ENCODE results near the gene CCDC185. TPM values are rescaled to one million over a fixed set of nuclear protein-coding genes. Genes with fewer than 3 reads are reported as not detected.

The CCDC185 gene
- total RNA-seq, 1 donor from 2014 or later, result not detected

- Mint-ChIP-seq H3K4me3 (no peak overlapping the region), H3K36me3 (ENCODE audit: low read depth) (no peaks in the 10 kb centered on the region), H3K9me3 (no peaks in the 10 kb centered on the region), H3K4me1 (no peaks in the 10 kb centered on the region), H3K27ac (no peak overlapping the region), H3K27me3 (peaks cover 11% of the 10 kb centered on the region)
- intact Hi-C loops (cut with micrococcal nuclease), result no loop called here
- TF ChIP-seq, protein P1, sequence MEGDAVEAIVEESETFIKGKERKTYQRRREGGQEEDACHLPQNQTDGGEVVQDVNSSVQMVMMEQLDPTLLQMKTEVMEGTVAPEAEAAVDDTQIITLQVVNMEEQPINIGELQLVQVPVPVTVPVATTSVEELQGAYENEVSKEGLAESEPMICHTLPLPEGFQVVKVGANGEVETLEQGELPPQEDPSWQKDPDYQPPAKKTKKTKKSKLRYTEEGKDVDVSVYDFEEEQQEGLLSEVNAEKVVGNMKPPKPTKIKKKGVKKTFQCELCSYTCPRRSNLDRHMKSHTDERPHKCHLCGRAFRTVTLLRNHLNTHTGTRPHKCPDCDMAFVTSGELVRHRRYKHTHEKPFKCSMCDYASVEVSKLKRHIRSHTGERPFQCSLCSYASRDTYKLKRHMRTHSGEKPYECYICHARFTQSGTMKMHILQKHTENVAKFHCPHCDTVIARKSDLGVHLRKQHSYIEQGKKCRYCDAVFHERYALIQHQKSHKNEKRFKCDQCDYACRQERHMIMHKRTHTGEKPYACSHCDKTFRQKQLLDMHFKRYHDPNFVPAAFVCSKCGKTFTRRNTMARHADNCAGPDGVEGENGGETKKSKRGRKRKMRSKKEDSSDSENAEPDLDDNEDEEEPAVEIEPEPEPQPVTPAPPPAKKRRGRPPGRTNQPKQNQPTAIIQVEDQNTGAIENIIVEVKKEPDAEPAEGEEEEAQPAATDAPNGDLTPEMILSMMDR (IDR thresholded peaks at IDR 0.05), result no peak
- DNase-seq, result no peak
- no peak for ATAC-seq (ENCODE audit: low read depth)
- POLR2A ChIA-PET, result no interaction called here
- CTCF ChIA-PET, result no interaction called here
Measured at GRCh38 chr1:223353939-223354338, 39.3 kb upstream of the CCDC185 start.

GRCh38 chr1:223355699-223356098, 37.5 kb upstream of the CCDC185 start:
- no peak overlapping the region for H3K27ac Mint-ChIP-seq
- H3K9me3 Mint-ChIP-seq, result no peaks in the 10 kb centered on the region
- H3K4me1 Mint-ChIP-seq, result no peaks in the 10 kb centered on the region
- ChIA-PET CTCF (no interaction called here), POLR2A (no interaction called here)
- intact Hi-C loops (cut with micrococcal nuclease), result no loop called here
- H3K27me3 Mint-ChIP-seq, result peaks cover 26% of the 10 kb centered on the region
- no peak for DNase-seq
- no peak for ATAC-seq (ENCODE audit: low read depth)
- H3K36me3 Mint-ChIP-seq (ENCODE audit: low read depth), result no peaks in the 10 kb centered on the region
- no peak overlapping the region for H3K4me3 Mint-ChIP-seq
- TF ChIP-seq, protein P1 (IDR thresholded peaks at IDR 0.05), result no peak

- no peaks in the 10 kb centered on the region for H3K36me3 Mint-ChIP-seq (ENCODE audit: low read depth)
- intact Hi-C loops (cut with micrococcal nuclease), result no loop called here
- H3K27ac Mint-ChIP-seq, result no peak overlapping the region
- no peak for DNase-seq
- no peaks in the 10 kb centered on the region for H3K9me3 Mint-ChIP-seq
- H3K4me3 Mint-ChIP-seq, result no peak overlapping the region
- TF ChIP-seq, protein P1 (IDR thresholded peaks at IDR 0.05), result no peak
- ChIA-PET POLR2A (no interaction called here), CTCF (no interaction called here)
- ATAC-seq (ENCODE audit: low read depth), result no peak
- H3K4me1 Mint-ChIP-seq, result peaks cover 8% of the 10 kb centered on the region
- H3K27me3 Mint-ChIP-seq, result peaks cover 48% of the 10 kb centered on the region
Measured at GRCh38 chr1:223358826-223359225, 34.4 kb upstream of the CCDC185 start.

DNA sequence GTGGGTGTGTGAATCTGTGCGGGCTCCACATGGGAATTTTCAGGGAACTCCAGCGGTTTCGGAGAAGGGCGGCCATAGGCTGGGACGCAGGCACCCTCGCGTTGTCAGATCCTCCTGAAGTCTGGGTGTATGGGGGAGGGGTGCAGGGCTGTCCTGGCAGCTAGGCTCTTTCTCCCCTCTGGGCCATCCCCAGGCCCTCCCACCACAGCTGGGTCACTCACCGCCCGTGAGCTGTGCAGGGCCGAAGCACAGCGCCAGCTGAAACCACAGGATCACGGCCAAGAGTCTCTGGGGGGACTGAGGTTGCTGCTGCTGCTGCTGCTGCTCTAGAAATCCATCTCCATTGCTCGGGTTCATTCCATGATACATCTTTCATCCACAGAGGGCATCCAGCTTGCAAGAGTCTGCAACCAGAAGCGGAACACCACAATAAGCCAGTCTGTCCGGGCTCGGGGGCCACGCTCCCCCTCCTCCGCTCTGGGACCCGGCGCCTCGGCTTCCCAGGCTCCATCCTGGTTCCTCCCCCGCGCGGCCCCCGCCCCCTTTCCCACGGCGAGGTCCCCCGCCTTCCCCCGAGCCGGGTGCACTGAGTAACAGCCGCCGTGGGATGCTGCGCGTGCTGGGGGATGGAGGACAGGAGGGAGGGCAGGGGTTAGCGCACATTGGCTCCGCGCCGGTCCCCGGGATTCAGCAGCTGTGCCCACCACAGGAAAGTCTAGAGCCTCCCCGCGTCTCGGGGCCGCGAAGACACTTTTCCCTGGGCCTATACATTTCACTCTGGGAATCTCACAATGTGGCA, 30.0 kb upstream of the CCDC185 start:
- peaks cover 54% of the 10 kb centered on the region for H3K27me3 Mint-ChIP-seq
- H3K27ac Mint-ChIP-seq, result no peak overlapping the region
- no peak for ATAC-seq (ENCODE audit: low read depth)
- ChIA-PET CTCF (interaction anchor here (0.8 to 1.3 kb wide), 2 partner anchors 8 to 229 kb away, joined by 3 to 4 read pairs; no protein-coding TSS in a partner anchor), POLR2A (no interaction called here)
- H3K36me3 Mint-ChIP-seq (ENCODE audit: low read depth), result no peaks in the 10 kb centered on the region
- H3K9me3 Mint-ChIP-seq, result no peaks in the 10 kb centered on the region
- H3K4me1 Mint-ChIP-seq, result peaks cover 18% of the 10 kb centered on the region
- intact Hi-C loops (cut with micrococcal nuclease), result loop anchor here (10.0 kb wide), 1 partner anchor 228 kb away; no protein-coding TSS in a partner anchor
- H3K4me3 Mint-ChIP-seq, result peak overlapping the region; percentile 81
- TF ChIP-seq, protein P1 (IDR thresholded peaks at IDR 0.05), result no peak
- DNase-seq, result no peak

DNA sequence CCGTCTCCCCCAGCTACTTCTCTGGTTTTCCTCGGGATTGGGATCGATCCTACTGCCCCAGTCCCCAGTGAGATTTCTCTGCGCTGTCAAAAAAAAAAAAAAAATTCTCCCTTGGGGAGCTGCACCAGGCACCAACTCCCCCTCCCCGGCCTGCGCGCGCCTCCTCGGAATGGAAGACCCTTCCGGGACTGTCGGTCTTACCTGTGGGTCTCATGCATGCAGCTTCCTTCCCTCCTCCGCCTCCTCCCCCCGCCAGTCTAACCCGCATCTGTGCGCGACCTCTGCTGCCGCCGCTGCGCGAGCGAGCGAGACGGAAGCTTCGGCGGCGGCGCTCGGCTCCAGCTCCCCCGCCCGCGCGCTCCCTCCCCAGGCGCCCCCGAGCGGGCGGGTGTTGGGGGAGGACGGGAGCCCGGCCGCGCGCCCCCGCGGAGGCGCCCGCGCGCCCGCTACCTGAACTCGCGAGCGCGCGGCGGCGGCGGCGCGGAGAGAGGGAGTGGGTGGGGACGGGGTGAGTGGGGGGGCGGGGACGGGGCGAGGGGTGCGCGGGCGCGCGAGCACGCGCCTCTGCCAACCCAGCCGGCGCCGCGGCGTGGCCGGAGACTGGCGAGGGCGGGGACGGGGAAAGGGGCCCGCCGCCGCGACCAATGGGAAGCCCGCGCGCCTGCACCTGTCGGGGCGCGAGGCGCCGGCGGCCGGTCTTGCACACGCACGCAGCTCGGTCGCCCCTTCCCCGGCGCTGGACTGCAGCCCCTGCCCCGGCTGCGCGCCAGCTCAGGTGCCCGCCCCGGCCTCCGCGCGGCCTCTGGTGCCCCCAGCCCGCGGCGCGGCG, 29.1 kb upstream of the CCDC185 start, which contains the start of gene SUSD4:
Gene SUSD4, minus strand, starts transcription at position 321 of the 829 bp plus-strand sequence. CDS start 751 bp downstream, outside the sequence.
- peak; percentile 21 for DNase-seq
- CTCF ChIA-PET, result interaction anchor here (0.8 to 1.3 kb wide), 2 partner anchors 9 to 230 kb away, joined by 3 to 4 read pairs; no protein-coding TSS in a partner anchor
- Mint-ChIP-seq H3K4me3 (peak within 1 kb of the TSS; percentile 81), H3K4me1 (peaks cover 18% of the 10 kb centered on the region), H3K36me3 (ENCODE audit: low read depth) (no peaks in the 10 kb centered on the region), H3K9me3 (no peaks in the 10 kb centered on the region), H3K27me3 (peaks cover 51% of the 10 kb centered on the region), H3K27ac (no peak within 1 kb of the TSS)
- POLR2A ChIA-PET, result no interaction called here
- intact Hi-C loops (cut with micrococcal nuclease), result loop anchor here (10.0 kb wide), 1 partner anchor 229 kb away; no protein-coding TSS in a partner anchor
- TF ChIP-seq, protein P1 (IDR thresholded peaks at IDR 0.05), result no peak
- peak; percentile 66 for ATAC-seq (ENCODE audit: low read depth)
